Activated T-cell treated with anti-CD3 and anti-CD28 coated beads for 1 hour (primary cell): Measurements from ENCODE around the gene PDE3A.

Experiments
- DNase-seq: peaks from one replicate; pipeline ENCODE4 v3.0.0-alpha.2; 2020; ENCODE audit warnings: low read depth

PDE3A gene

GRCh38 chr12:20494851-20495250 lies 126.5 kb downstream of the PDE3A start:
- DNase-seq = no peak

- DNase-seq = no peak
Observed at GRCh38 chr12:20495997-20496396, 127.7 kb downstream of the PDE3A start.

DNA sequence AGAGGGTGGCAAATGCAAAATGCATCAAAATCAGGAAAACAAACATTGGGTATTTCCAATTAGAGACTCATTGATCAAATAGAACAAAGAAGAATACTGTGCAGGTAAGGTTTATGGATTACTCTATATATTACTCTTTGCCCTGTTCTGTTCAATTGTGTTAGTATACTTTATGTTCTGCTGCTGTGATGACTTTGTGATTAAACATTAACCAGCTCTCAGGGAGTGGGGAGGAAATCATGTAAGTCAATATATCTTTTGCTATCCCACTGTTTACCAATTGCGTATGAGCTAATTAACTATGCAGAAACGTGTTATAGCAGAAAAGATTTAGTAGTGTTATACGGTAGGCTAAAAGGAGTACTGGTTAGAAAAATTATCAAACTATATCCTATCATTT lies 129.4 kb downstream of the PDE3A start:
- DNase-seq = no peak

- no peak for DNase-seq
Observed at GRCh38 chr12:20501958-20502357, 133.6 kb downstream of the PDE3A start.

GRCh38 chr12:20503858-20504257 lies 135.5 kb downstream of the PDE3A start:
- no peak for DNase-seq

GRCh38 chr12:20505056-20505455 lies 136.7 kb downstream of the PDE3A start:
- no peak for DNase-seq

DNA sequence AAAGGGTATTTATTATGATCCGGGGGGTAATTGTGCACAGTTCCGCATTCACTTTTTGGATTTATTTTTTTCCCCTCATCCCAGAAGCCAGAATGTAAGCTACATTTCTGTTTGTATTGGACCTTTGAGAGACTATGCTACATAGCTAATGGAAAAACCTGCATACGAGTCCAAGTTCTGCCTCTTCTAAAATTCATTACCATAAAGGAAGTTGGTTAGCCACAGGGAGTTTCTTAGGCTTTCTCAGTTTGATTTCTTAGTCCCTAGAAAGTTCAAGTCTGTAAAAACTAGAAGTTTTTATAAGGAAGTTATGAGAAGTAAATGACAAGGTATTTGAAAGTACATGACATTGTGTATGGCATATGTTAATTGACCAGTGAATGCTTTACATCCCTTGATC lies 138.7 kb downstream of the PDE3A start:
- no peak for DNase-seq

DNA sequence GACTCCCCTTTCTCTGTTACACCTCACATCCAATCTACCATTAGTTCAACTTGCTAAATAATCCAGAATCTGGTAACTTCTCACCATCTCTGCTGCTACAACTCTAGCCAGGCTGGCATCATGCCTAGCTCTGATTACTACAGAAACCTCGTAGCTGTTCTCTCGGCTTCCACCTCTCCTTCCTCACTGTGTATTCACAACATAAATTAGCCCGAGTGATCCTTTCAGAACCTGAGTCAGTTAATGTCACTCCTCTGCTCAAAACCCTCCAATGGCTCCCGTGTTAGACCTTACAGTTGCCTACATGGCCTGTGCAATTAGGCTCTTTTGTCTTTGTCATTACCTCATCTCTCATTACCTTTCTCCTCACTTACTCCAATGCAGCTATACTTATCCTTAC lies 139.4 kb downstream of the PDE3A start:
- DNase-seq = no peak

DNA sequence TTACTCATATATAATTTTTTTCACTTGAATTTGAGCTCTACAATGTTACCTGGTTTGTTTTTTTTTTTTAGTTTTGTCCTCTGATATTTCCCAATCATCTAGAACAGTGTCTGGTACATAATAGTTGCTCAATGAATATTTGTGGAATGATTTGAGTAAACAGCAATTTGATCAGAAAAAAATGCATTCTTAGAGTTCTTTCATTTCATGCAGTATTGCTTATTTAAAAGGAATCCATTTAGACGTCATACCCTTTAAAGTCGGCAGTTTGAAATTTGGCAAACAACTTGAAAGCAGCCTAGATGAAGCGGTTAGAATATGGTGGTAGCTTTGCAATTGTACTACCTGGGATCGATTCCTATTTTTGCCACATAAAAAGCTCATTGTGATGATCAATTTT lies 140.0 kb downstream of the PDE3A start:
- no peak for DNase-seq

DNA sequence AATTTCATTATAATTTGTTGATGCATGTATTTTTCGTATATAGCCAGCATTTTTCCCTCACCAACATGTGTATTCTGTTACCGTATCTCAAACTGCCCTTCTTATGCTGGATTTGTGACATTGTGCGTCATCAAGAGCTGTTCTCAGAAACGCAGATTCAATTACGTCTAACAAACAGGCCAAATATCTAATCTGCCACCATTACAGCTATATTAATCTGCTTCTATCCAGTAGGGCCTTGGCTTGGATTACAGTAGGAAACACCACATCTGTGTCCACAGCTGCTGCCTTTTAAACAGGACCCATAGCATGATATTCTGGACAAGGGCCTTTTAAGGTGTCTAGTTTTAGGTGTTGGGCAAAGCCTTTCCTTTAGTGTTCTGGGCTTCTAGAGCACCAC lies 140.6 kb downstream of the PDE3A start:
- no peak for DNase-seq

DNA sequence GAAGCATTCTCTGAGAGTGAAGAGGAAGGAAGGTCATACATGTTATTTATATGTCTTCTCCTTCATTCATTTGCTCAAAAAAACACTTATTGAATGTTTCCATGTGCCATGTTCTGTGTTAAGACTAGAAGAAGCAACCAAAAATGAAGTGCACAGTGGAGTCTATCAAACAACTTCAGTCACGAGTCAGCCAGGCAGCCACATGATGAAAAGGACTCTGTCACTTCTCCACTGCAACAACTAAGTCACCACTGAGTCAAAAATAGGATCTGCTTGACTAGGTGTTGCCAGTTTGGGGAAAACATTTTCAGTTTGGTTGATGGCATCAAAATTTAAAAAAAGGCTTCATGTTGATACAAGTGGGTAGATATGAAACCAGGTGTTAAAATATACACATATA lies 142.5 kb downstream of the PDE3A start:
- DNase-seq = no peak

DNA sequence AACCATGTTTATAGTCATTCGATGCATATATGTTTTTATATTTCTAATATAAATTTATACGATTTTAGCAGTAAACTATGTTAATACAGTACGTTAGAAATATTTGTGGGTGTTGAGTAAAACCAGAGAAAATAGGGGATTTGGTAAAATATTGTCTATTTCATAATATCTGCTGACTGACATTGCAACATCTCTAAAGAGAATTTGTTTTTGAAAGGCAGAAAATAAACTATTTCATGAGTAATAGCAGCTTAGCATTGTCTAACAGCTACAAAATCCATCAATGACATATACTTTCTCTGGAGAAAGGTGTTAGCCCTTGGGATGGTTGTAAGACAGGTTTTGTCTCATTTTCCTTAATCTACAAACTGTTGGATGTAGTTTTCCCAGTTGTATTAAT lies 144.9 kb downstream of the PDE3A start:
- DNase-seq = no peak

- DNase-seq = no peak
Observed at GRCh38 chr12:20514598-20514997, 146.3 kb downstream of the PDE3A start.

DNA sequence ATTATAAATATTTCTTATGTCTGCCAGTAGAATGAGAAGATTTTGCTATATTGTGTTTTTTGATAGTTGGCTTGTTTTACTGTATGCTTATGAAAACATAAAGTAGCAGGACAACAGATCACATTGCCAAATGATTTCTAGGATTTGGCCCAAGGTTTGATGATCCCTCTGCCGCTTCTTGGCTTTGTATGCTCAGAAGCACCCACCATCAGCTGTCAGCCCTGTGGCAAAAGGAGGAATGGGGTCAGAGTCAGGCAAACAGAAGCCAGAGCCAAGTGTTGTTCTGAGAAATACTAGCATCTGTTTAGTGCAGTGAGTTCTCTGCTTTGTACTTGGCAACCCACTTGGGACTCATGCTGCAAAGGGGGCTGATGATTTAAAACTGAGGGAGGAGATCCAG lies 152.2 kb downstream of the PDE3A start:
- no peak for DNase-seq

DNA sequence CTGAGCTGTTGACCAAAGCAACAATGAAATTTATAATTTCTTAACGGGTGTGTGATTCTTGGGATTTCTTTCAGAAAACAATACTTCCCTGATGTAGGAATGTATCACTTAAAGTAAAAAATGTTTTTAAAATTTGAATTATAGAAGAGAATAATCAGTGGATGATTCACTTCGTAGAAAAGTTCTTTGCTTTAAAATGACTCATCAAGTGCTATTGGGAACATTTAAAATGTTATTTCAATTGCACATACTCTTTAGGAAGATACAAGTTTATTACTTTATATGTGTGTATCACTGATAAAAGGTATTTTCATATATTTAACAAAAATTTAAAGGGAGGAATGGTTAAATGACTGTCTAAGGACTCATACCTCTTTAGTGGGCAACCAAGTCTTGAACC lies 155.3 kb downstream of the PDE3A start:
- DNase-seq = no peak

DNA sequence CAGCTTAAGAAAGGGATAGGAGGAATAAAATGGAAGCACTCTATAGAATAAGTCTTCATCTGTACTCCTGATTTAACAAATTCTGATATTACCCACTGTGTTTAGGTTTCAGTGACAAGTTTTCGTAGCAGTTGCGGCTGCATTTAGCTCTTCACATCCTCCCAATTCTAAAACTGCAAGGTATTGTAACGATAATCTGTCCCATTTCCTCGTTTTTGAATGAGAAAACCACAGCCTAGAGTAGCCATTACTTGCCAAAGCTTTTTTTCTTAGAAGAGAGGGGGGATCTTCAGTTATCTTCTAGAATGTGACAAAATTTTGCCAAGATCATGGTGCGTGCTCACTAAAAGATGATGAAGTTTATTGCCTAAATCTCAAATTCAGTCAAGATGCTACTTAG lies 155.8 kb downstream of the PDE3A start:
- no peak for DNase-seq

DNA sequence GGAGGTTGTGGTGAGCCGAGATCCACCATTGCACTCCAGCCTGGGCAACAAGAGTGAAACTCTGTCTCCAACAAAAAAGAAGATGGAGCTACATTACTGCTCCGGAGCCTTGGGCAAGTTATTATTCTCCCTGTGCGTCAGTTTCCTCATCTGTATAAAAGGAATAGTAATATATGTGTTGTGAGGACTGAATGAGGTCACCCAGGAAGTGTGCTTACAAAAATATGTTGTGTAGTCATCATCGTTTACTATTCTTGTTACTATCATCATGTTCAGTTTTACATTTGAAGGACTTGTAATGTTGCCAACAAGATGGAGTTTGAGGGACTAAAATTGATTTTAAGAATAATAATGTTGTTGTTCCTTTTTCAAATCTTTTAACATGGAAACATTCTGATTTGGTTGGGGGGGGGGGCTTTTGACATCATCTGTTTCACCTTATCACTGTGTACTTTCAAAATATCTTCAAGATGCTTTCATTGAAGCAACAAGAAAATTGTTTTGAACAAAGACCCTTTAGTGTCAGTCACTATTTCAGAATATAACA lies 156.8 kb downstream of the PDE3A start:
- no peak for DNase-seq

DNA sequence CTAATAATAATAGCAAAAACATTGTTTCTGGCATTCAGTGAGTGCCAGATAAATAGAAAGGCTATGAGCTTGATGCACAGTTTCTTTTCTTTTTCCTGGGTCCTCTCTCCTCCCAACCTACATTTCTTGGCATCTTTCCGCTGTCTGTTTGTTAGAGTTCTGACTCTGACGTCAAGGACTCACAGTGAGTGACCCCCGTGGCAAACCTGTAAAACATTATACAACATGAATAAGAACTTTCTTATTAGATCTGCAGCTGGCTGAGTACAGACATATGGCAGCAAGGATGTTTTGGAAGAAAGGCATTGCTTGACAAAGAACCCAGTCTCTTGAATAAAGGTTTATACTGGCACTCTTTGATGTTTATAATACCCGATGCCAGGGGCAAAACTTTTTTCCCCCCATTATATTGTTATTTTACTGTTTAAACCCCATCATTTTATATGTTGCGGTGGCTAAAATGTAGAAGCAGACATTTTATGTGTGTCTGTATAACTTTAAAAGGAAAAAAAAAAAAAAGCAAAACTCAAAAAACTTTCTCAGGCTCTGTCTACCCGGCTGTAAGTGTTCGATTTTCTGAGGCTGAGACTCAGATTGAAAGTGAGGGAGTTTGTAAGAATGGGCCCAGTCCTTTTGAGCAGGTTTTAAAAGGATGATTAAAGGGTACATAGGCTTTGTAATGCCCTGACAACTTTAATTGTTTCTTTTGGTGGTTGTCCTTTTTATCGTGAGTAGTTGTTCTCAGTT lies 159.3 kb downstream of the PDE3A start:
- no peak for DNase-seq

- no peak for DNase-seq
Observed at GRCh38 chr12:20528208-20528607, 159.9 kb downstream of the PDE3A start.

DNA sequence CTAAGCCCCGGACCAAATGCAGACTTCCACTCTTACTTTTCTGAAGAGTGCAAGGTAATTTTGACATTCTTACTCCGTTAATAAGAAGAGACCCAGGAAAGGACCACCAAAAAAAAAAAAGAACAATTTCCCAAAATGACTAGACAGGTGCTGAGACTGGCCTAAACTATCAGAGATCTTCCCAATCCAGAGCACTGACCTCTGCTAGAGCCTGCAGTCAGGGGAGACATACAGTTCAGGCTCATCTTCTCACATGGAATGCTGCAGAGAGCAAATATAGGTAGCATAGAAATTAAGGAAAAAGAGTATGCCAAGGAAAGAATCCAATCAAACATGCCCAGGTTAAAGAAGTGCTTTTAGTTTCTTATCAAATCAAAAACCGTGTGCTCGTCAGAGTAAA lies 177.9 kb downstream of the PDE3A start:
- no peak for DNase-seq

DNA sequence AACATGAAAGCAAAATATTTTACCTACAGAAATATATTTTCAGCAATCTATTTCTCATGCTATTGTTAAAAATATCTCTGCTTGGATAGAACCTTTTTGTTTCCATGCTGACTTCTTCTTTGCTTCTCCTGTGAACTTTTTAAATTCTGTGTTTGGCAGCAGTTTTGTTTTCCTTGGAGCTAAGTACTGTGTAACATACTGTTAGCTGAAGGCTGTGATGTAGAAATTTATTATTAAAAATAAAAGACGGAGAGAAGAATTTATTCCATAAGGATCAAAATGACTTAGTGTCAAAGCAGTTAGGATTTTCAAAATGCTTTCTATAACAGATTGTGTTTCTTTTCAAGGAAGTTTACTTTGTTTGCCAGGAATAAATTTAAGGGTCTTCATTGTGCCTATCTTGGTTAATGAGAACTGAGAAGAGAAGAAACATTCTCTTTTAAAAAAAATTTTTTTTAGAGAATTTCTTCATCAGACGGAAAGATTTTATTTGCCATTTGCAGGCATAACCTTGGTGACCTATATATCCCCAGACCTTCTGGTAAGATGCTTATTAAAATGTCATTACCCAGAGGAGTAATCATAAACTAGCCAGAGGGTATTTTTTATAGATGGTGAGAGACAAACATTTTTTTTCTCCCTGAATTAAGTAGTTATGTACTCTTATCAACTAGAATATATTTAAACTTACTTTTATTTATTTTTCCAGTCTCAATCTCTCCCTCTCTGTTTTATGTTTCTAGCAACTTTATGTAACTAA lies 179.7 kb downstream of the PDE3A start:
- DNase-seq = no peak

DNA sequence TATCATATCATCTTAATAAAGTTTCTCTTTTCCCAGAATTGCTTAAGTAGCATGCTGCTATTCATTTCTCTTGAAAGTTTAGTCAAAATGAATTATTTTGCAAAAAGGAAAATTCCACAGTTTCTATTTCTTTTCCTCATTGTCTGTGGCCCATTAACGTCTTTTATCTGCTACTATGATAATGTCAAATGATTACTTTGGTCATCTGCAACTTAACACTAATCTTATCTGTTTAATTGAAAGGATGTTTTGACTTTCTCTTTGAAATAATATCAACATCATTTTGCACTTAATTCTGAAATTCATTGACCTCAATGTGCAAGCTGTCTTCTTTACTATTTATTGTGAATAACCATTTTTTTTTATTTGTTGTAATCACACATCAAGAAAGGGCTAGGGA lies 180.3 kb downstream of the PDE3A start:
- DNase-seq = no peak

DNA sequence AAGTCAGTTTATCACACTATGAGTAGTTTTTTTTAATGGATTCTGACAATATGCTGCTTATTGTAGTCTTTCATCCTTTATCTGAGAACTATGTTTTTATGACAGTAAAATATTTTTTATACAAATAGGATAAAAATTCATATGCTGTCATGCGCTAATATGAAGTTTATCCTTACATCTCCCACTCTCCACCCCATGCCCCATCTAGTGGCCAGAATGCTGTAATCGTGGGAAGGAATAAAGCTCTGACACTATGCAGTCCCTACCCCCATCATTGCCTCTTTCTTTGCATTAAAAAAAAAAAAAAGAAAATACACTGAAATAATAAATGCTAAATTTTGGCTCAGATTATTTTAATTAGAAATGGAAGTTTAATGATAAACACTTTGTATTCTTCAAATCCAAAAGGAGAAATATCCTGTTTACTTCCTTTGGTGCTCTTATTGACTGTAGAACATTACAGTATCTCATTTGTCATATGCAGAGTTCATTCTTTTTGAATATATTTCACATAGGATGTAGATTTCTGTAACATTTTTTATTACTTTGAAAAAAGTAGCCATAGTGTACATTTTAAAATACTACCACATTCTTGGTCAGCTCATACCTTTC lies 180.9 kb downstream of the PDE3A start:
- no peak for DNase-seq
